HG03342 (cell line): Measurements from ENCODE around the gene HNF4A.

Experiments
- ATAC-seq: cut with Tn5 transposase; IDR thresholded peaks from one replicate; pipeline ENCODE4 v1.9.1; 2021; ENCODE audit warnings: mild to moderate bottlenecking, moderate library complexity; ENCODE audit not compliant: unreplicated experiment

The HNF4A gene

GRCh38 chr20:44390280-44390679 is 34.8 kb downstream of the HNF4A start:
- ATAC-seq, result no peak

DNA sequence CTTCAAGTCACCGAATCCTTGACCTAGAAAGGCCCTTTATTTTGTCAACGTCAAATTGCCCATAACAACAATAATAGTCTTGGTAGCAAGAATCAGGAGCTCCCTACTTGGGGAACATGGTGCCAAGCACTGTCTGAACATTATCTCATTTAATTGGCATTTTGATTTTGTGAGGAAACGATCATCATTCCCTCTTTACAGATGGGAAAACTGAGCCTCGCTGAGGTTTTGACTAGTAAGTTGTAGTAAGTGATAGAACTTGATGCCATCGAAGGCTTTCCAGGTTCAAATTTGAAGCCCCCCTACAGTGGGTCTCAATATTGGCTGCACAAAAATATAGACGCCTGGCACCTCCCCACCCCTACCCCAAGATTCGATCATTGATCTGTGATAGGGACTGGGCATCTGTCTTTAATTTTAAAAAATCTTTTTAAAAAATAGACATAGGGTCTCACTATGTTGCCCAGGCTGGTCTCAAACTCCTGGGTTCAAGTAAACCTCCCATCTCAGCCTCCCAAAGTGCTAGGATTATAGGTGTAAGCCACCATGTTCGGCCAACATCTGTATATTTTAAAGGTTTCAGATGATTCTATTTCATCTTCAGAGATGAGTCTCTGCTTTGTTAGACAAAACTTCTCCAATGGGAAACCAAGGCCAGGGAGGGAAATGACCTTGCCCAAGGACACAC is 36.7 kb downstream of the HNF4A start:
- ATAC-seq, result no peak

GRCh38 chr20:44392776-44393607 is 37.5 kb downstream of the HNF4A start:
- no peak for ATAC-seq

- no peak for ATAC-seq
Observed at GRCh38 chr20:44393608-44394451, 38.3 kb downstream of the HNF4A start.

DNA sequence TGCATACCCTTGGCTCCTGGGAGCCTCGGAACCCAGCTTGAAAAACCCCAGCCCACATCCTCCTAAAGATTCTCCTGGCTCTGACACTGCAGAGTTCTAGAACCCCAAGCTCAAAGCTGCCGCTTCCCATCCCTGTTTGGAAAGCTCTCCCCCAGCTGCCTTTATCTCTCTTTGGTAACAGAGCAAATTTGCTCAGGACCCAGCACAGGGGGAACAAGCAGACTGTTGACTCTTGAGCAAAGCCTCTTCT is 38.9 kb downstream of the HNF4A start:
- no peak for ATAC-seq

GRCh38 chr20:44394702-44395460 is 39.4 kb downstream of the HNF4A start:
- no peak for ATAC-seq

DNA sequence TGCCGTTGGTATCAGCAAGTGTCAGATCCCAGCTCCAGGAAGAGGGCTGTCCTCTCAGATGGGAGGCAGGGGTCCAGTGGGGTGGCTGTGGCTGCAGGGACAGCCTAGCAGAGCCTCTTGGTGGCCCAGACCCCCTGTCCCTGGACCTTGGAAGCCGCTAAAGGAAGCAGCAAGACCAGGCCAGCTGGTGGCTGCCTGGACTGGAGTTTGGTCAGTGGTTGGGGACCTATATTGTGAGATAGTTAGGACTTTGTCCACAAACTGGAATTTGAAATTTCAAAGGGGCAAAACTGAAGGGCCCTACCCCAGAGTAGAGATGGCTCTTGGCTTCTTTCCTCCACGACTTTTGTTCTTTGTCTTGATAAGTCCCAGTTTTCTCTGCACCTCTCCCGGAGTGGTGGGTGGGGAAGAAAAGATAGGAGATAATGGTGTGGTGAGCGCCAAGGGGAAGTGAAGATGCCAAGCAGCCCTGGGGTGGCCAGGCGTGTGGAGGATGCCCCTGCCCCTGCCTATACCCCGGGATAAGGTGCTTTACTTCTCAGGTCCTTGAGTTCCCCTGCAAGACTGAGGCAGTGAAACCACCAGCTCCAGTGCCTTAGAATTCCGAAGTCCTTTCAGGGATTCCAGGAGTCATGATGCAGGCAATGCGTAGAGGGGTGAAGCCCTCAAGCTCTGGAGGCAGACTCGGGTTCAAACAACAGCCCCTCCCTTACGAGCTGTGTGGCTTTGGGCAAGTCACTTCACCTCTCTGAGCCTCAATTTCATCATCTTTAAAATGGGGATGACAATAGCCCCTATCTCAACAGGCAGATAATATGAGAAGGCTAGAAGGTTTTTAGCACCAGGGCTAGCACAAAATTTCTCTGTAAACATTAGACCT is 40.2 kb downstream of the HNF4A start:
- ATAC-seq, result no peak

DNA sequence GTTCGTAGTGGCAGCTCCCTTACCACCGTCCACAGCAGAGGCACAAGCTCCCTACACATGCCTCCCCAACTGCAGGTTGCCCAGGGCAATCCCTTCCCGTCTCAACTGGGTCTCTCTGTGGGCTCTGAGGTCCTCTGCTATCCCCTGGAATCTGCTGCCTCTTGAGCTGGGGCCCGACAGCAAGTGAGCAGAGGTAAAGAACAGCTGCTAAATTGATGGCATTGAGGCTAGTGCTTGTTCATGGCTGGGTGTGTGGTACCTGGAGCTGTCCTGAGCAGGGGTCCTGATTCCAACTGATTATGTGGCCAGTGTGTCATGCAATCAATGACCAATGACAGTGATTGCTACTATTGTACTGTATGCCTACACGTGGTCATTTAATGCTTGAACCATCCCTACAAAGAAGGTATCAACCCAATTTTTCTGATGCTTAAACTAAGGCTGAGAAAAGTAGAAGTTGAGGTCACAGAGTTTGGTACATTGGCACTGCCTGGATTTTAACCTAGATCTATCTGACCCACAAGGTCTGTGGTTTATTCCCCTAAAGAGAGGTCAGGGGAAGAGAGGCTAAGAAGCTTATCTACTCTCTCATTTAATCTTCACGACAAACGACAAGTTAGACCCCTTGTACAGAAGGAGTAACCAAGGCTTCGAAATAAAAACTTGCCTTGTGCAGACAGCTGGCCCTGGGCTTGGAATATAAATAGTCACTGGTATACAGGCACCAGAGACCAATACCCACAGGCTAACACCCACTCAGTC is 41.1 kb downstream of the HNF4A start:
- ATAC-seq, result no peak

DNA sequence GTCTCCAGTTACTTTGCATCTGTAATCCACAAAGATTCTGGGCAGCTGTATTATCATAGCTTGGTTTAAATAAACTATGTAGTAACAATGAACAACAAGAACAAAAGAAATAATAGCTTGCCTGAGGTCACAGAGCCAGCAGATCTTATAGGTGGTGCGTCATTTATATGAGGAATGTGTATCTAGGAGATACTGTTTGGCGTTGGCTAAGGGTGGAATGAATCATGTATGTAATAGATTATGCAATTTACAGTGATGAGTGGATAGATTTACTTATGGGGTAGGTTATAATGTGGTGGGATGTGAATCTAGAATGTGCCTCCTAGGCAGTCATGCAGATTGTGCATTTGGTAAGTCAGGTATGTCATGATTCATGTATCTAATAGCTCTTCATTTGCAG is 42.8 kb downstream of the HNF4A start:
- no peak for ATAC-seq

- ATAC-seq, result no peak
Observed at GRCh38 chr20:44399446-44399845, 43.9 kb downstream of the HNF4A start.

DNA sequence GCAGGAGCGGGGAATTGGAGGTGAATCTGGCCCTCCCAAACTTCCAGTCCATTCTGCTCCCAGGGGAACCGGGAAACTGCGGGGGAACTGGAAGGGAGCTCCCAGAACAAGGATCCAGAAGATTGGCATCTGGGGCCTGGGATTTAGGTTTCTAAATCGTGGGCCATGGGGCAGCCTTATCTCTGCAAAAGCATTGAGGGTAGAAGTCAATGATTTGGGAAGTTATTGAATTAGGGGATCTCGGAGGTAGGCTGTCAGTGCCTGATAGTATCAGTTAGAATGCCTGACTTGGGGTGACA is 45.1 kb downstream of the HNF4A start:
- ATAC-seq, result no peak

DNA sequence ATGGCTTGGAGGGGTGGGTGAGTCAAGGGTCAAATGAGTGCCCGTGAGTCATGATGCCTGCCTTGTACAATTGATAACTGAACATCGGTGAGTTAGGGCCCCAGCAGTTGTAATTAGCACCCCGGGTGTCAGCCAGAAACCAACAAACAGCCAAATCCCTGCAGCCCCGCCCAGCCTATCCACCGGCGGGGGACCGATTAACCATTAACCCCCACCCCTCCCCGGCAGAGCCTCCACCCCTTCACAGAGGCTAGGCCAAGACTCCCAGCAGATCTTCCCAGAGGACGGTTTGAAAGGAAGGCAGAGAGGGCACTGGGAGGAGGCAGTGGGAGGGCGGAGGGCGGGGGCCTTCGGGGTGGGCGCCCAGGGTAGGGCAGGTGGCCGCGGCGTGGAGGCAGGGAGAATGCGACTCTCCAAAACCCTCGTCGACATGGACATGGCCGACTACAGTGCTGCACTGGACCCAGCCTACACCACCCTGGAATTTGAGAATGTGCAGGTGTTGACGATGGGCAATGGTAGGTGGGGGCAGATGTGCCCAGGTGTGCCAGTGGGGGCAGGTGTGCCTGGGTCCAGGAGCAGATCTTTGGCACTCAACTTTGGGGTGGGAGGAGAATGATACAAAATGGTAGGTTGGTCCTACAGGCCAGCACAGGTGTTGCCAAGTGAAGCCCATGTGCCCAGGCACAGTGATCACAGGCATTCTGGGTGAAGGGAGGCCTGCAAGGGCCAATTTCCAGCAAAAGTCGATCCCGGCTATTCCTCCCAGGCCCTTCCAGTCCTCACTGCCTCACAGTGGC is 45.7 kb downstream of the HNF4A start:
- no peak for ATAC-seq

DNA sequence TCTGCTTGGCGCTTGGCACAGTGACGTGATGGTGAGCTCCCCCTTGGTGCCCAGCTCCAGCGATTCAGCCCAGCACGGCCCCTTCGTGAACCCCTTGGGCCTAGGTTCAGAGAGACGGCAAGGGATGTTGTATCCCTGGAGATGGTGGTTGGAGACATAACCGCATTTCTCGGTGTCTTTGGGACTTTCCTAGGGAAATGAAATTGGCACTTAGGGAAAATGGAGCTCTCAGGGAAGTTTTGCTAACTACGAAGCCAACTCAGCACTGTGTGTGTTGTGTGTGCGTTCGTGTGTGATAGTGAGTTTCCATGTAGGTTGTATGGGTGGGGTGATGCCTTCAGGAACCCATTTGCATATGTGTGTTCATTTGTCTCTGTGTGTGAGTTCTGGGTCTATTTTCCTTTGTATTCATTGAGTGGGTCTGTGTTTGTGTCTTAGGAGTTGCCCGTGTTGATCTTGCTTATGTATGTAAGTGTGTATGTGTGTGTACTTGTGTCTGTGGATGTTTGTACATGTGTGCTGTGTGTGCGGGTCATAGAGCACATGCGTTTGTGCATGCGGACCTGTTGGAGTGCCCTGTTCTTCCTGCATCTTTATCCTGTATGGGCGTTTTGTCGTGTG is 46.4 kb downstream of the HNF4A start:
- no peak for ATAC-seq

DNA sequence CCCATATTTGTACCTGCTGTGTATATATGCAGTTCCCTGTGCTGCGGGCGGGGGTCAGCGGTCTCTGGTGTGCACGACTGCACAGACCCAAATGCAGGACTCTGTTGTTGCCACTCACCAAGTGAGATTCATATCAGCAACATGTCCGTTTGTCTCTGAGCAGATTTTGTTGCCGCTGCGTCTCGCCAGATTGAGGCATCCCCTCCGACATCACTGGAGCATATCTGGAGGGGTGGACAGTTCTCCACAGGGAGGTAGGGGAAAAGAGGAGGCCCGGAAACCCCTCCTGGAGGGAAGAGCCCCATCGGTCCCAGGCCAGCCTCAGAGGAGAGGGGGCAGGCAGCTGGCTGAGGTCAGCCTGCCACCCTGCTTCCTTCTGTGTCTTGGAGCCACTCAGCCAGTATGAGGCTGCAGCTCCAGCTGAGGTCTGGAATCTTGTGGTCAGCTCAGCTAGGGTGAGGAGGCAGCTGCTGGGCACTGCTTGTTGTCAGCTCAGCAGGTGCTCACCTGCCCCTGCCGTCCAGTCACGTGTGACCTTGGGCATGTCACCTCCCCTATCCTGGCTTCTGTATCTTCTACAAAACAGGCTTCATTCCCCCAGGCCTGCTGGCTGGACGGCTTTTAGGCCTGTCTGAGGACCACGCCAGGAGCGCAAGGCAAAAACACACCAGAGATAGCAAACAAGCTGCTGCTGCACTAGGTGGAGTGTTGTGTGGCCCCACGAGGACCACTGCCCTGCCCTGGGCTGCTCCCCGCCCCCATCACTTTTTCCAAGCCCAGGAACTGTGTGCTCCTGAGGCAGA is 47.1 kb downstream of the HNF4A start:
- no peak for ATAC-seq

GRCh38 chr20:44403194-44404112 is 48.0 kb downstream of the HNF4A start:
- ATAC-seq, result no peak
